Upper lobe of left lung (tissue), 6 donors: ENCODE data around the gene CCDC57. TPM values are rescaled to one million over a fixed set of nuclear protein-coding genes. Genes with fewer than 3 reads are reported as not detected.

Source experiments
- ATAC-seq, 2 donors: fragments of 200-7000 bp; cut with Tn5 transposase; one replicate each; pipeline ENCODE4 v1.9.1; 2022; ENCODE audit warnings: mild to moderate bottlenecking in 2 of 2, moderate library complexity in 2 of 2; ENCODE audit not compliant: low FRiP score in 2 of 2
- DNase-seq, 2 donors: peaks; one replicate each; pipeline ENCODE4 v3.0.0-alpha.2; 2019 to 2020
- H3K27ac ChIP-seq, 4 donors: fragments of 200-600 bp; sonication (generic); one replicate each; pipeline ENCODE4 v1.5.1; 2016 to 2019
- H3K27me3 ChIP-seq, 4 donors: fragments of 200-600 bp; sonication (generic); one replicate each; pipeline ENCODE4 v1.5.1; 2017 to 2019
- H3K36me3 ChIP-seq, 4 donors: fragments of 200-600 bp; sonication (generic); one replicate each; pipeline ENCODE4 v1.5.1; 2016 to 2019
- H3K4me1 ChIP-seq, 4 donors: fragments of 200-600 bp; sonication (generic); one replicate each; pipeline ENCODE4 v1.5.1; 2018 to 2019
- H3K4me3 ChIP-seq, 4 donors: fragments of 200-600 bp; sonication (generic); one replicate each; pipeline ENCODE4 v1.5.1; 2017 to 2019; ENCODE audit warnings: mild to moderate bottlenecking in 2 of 4, moderate library complexity in 1 of 4
- H3K9me3 ChIP-seq, 4 donors: fragments of 200-600 bp; sonication (generic); one replicate each; pipeline ENCODE4 v1.5.1; 2018 to 2019
- EP300 ChIP-seq, 4 donors: sonication (generic); formaldehyde crosslinking; IDR thresholded peaks; one replicate each; pipeline ENCODE4 v1.5.1; 2017; ENCODE audit warnings: antibody characterized with exemption in 4 of 4, control low read depth in 2 of 4
- POLR2A ChIP-seq, 4 donors: fragments of 450-650 bp; IDR thresholded peaks; one replicate each; pipeline ENCODE4 v1.5.1; 2016 to 2017; ENCODE audit warnings: antibody characterized with exemption in 4 of 4, mild to moderate bottlenecking in 2 of 4
- POLR2AphosphoS5 ChIP-seq, 2 donors: sonication (generic); formaldehyde crosslinking; IDR thresholded peaks; one replicate each; pipeline ENCODE4 v1.5.1; 2017; ENCODE audit warnings: antibody characterized with exemption in 2 of 2
- WGBS, 2 donors: methylation state at CpG; one replicate each; pipeline ENCODE4 v1.1.5; 2017 to 2018; 5-methylcytosine and 5-hydroxymethylcytosine counted together
- total RNA-seq, 6 donors: library from RNA; depleted of rRNA in 4 of 6; stranded (reverse); fragments of >200 nt in 4 of 6; gene quantifications; one replicate each; pipeline versions ENCODE4 v1.1.0 to v1.2.1, GENCODE V29; 2016 to 2021
- TF ChIP-seq, protein P1 (sequence below), 6 experiments: fragments of 450-650 bp in 4 of 6; fragments of 200-600 bp in 2 of 6; sonication (generic) in 2 of 6; IDR thresholded peaks; one replicate each; pipeline ENCODE4 v1.5.1; 2016 to 2019; ENCODE audit warnings: antibody characterized with exemption in 6 of 6
- donor health status: DM: no; HTN: no; CAD: no; lungs with moderate emphysema.
- donor health status: DM: no; HTN: yes; CAD: no; lungs with severe emphysema.

CCDC57 gene
- total RNA-seq, 6 donors from 2014 or later = 52.9 to 204 (median 71.8) TPM

DNA sequence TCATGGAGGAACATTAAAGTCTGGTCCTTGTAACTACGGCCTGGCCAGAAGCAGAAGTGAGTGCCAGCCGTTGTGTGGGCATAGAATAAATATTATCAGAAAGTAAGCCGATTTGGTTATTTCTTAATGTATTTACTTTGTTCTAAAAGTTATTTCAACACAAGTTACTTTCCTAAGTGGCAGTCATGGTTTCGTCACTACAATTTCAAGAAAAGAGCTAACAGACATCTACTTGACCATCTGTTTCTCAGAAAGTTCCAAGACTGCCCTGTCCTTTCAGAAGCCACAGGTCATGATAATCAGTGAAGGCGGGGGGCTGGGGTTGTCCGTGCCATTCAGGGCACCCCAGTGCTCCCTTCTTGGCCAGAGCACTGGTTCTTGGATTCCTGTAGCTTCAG lies 99.7 kb downstream of the CCDC57 start:
- 70 to 77% methylated on average over 6 of the region's 6 CpGs for WGBS, 2 donors
- H3K4me1 ChIP-seq = peaks cover 0 to 44% (median 6%) of the 10 kb centered on the region in 4 donors
- DNase-seq (no peak), ATAC-seq (peak; percentile 39 to 47)
- H3K27ac ChIP-seq = peak overlapping the region; percentile 67 to 92 (median 80)
- peak overlapping the region in 1 of 4 donors; percentile 4 for H3K4me3 ChIP-seq
- no peaks in the 10 kb centered on the region for H3K9me3 ChIP-seq
- TF ChIP-seq, protein P1, sequence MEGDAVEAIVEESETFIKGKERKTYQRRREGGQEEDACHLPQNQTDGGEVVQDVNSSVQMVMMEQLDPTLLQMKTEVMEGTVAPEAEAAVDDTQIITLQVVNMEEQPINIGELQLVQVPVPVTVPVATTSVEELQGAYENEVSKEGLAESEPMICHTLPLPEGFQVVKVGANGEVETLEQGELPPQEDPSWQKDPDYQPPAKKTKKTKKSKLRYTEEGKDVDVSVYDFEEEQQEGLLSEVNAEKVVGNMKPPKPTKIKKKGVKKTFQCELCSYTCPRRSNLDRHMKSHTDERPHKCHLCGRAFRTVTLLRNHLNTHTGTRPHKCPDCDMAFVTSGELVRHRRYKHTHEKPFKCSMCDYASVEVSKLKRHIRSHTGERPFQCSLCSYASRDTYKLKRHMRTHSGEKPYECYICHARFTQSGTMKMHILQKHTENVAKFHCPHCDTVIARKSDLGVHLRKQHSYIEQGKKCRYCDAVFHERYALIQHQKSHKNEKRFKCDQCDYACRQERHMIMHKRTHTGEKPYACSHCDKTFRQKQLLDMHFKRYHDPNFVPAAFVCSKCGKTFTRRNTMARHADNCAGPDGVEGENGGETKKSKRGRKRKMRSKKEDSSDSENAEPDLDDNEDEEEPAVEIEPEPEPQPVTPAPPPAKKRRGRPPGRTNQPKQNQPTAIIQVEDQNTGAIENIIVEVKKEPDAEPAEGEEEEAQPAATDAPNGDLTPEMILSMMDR (IDR thresholded peaks at IDR 0.05) = no peak
- TF ChIP-seq POLR2A (IDR thresholded peaks at IDR 0.05) = peak in 1 of 4 donors; percentile 53
- peak in 1 of 2 donors; percentile 27 for TF ChIP-seq POLR2AphosphoS5 (IDR thresholded peaks at IDR 0.05)
- TF ChIP-seq EP300 (IDR thresholded peaks at IDR 0.05) = peak in 2 of 4 donors; percentile 61 to 76
- H3K27me3 ChIP-seq = no peaks in the 10 kb centered on the region
- H3K36me3 ChIP-seq = peaks cover 0 to 3% (median 0%) of the 10 kb centered on the region in 4 donors

DNA sequence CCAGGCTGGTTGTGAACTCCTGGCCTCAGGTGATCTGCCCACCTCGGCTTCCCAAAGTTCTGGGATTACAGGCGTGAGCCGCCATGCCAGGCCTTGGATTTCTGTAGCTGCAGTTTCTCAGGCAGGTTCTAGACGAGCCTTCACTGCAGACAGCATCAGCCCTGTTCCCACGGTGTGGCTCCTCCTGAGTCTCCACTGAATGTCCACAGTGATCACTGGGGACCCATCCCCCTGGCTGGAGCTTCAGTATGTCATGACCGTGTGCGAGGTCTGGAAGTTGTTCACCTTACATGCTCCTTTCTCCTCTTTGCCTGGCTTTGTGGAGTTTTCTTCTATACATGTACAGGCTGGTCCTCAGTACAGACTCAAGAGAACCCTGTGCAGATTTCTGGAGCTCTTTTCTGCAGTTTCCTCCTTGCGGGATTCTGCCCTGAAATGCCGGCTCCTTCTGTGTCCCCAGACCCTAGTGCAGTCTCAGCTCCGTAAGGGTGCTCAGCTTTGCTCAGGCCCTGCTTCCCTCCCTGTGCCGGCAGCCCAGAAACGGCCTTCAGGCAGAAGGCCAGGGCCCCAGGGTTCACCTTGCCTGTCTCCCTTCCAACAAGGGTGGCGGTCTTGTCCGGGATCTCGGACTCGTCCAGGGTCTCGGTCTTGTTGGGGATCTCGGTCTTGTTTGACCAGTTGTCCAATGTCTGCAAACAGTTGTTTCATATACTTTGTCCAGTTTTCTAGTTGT lies 100.3 kb downstream of the CCDC57 start:
- no peaks in the 10 kb centered on the region for H3K9me3 ChIP-seq
- WGBS, 2 donors = 83 to 94% methylated on average over 12 to 18 of the region's 18 CpGs
- peak overlapping the region in 3 of 4 donors; percentile 4 to 15 (median 4) for H3K4me3 ChIP-seq
- DNase-seq = no peak
- no peaks in the 10 kb centered on the region for H3K27me3 ChIP-seq
- no peak for TF ChIP-seq EP300 (IDR thresholded peaks at IDR 0.05)
- TF ChIP-seq POLR2AphosphoS5 (IDR thresholded peaks at IDR 0.05) = no peak
- no peak for TF ChIP-seq POLR2A (IDR thresholded peaks at IDR 0.05)
- TF ChIP-seq, protein P1 (IDR thresholded peaks at IDR 0.05) = no peak
- peaks cover 3 to 43% (median 8%) of the 10 kb centered on the region in 4 donors for H3K4me1 ChIP-seq
- peak overlapping the region; percentile 36 to 92 (median 80) for H3K27ac ChIP-seq
- peaks cover 0 to 3% (median 0%) of the 10 kb centered on the region in 4 donors for H3K36me3 ChIP-seq
- peak; percentile 8 to 14 for ATAC-seq

DNA sequence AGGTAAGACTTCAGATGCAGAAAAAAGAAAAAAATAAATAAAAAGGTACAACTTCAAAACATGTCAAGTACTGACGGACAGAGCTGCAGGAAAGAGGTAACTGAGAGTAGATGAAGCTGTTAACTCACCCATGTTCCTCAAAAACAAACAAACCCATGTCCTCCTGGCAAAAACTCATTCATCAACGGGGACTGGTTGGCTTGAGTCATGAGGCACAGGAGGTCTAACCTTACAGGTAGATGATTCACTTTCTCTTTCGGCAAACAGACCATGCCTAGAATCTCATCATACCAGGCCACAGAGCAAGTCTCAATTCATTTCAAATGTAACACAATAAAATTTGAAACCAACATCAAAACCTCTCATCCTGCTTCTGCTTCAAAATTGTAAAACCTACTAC lies 102.3 kb downstream of the CCDC57 start:
- ATAC-seq (no peak), DNase-seq (no peak)
- no peak for TF ChIP-seq POLR2A (IDR thresholded peaks at IDR 0.05)
- no peak for TF ChIP-seq EP300 (IDR thresholded peaks at IDR 0.05)
- peak overlapping the region in 2 of 4 donors; percentile 35 to 36 for H3K27ac ChIP-seq
- peaks cover 24 to 61% (median 29%) of the 10 kb centered on the region in 4 donors for H3K4me1 ChIP-seq
- no peaks in the 10 kb centered on the region for H3K27me3 ChIP-seq
- H3K4me3 ChIP-seq = no peak overlapping the region
- no peaks in the 10 kb centered on the region for H3K9me3 ChIP-seq
- peaks cover 0 to 3% (median 0%) of the 10 kb centered on the region in 4 donors for H3K36me3 ChIP-seq
- 53 to 64% methylated on average over 3 of the region's 3 CpGs for WGBS, 2 donors

DNA sequence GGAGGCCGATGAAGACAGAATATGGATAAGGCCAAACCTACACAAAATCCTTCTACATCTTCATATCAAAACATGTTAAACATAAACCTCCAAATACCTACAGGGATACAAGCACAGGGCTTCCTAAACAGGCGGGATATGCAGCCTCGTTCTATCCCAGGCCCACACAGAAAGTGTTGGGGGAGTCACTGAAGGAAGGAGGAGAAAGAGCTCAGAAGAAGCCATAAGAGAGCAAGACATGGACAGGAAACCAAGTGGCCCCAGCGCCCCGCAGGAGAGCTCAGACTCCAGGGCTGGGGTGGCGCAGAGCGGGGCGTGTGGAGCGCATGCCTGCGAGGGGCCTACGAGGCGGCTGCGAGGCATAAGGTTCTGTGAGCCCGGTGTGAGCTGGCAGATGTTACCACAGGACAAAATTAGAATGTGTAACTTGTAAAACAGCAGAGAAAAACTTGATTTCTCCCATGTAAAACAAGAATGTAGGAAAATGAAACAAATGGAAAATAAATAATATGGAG lies 103.6 kb downstream of the CCDC57 start:
- no peak for TF ChIP-seq POLR2AphosphoS5 (IDR thresholded peaks at IDR 0.05)
- TF ChIP-seq, protein P1 (IDR thresholded peaks at IDR 0.05) = no peak
- peak in 1 of 2 donors; percentile 75 for DNase-seq
- Histone ChIP-seq H3K36me3 (peaks cover 0 to 3% (median 0%) of the 10 kb centered on the region in 4 donors), H3K27ac (peak overlapping the region in 3 of 4 donors; percentile 64 to 92 (median 91)), H3K9me3 (no peaks in the 10 kb centered on the region), H3K4me1 (peaks cover 34 to 70% (median 41%) of the 10 kb centered on the region in 4 donors), H3K27me3 (no peaks in the 10 kb centered on the region), H3K4me3 (no peak overlapping the region)
- WGBS, 2 donors = 90 to 92% methylated on average over 14 of the region's 14 CpGs
- ATAC-seq = no peak

DNA sequence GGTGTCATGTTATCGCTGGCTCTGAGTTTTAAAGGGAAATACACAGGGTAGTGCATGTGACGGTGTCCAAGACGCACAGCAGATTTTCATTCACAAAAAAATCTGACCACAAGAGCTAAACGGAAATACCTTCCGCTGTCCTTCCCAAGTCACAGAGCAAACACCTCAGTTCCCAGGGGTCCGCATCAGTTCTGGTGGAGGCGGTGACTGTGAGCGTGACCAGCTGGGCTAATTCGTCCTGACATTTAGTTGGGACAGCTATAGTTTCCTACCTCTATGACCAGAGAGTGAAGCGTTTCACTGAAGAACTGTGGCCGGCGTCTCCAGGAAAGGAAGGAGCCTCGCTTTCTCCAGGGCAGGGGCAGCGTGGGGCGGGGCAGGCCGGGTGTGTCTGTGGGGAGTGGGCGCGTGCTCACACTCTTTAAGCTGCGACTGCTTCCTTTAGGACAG lies 104.1 kb downstream of the CCDC57 start:
- TF ChIP-seq POLR2A (IDR thresholded peaks at IDR 0.05) (no peak), EP300 (IDR thresholded peaks at IDR 0.05) (peak in 1 of 4 donors; percentile 21), POLR2AphosphoS5 (IDR thresholded peaks at IDR 0.05) (peak in 1 of 2 donors; percentile 36)
- H3K4me1 ChIP-seq = peaks cover 36 to 70% (median 44%) of the 10 kb centered on the region in 4 donors
- H3K36me3 ChIP-seq = peaks cover 0 to 3% (median 0%) of the 10 kb centered on the region in 4 donors
- H3K9me3 ChIP-seq = no peaks in the 10 kb centered on the region
- no peaks in the 10 kb centered on the region for H3K27me3 ChIP-seq
- DNase-seq = peak in 1 of 2 donors; percentile 68
- H3K27ac ChIP-seq = peak overlapping the region; percentile 64 to 92 (median 88)
- no peak overlapping the region for H3K4me3 ChIP-seq
- ATAC-seq = no peak
- WGBS, 2 donors = 77% methylated on average over 19 of the region's 19 CpGs
